HCEC 1CT (cell line): ENCODE measurements around the gene PCDHGA10.
"Not testable (repeated sequence)": the region's sequence is repeated elsewhere in the genome, so short reads cannot be mapped to it uniquely, and the experiment has no call there.

Experiments used
- DNase-seq: peaks from one replicate; pipeline ENCODE4 v3.0.0-alpha.2; 2017

PCDHGA10 gene

GRCh38 chr5:141412854-141413539 lies at the start of gene PCDHGA10:
Gene PCDHGA10, plus strand, starts transcription at chr5:141412987. Its CDS starts 189 bp downstream, at chr5:141413176.
- peak; percentile 73 for DNase-seq

- DNase-seq, result no peak
These were observed 48.7 kb upstream of the PCDHGA10 start, which contains the start of gene PCDHGA5 for GRCh38 chr5:141363952-141364660. Gene PCDHGA5, plus strand, starts transcription at chr5:141364162. Its CDS starts 169 bp downstream, at chr5:141364331.

GRCh38 chr5:141366016-141366896 lies 46.5 kb upstream of the PCDHGA10 start:
- no peak for DNase-seq

GRCh38 chr5:141369994-141370848 lies 42.6 kb upstream of the PCDHGA10 start, which contains the start of gene PCDHGB3:
Gene PCDHGB3, plus strand, starts transcription at chr5:141370242. Its CDS starts 153 bp downstream, at chr5:141370395.
- peak; percentile 77 for DNase-seq

- DNase-seq, result no peak
These were observed 41.0 kb upstream of the PCDHGA10 start for GRCh38 chr5:141371572-141372475.

- peak; percentile 32 for DNase-seq
These were observed 39.0 kb upstream of the PCDHGA10 start, which contains the start of gene PCDHGA6 for GRCh38 chr5:141373673-141374317. Gene PCDHGA6, plus strand, starts transcription at chr5:141373891. Its CDS starts 193 bp downstream, at chr5:141374084.

- DNase-seq, result no peak
These were observed 38.2 kb upstream of the PCDHGA10 start for GRCh38 chr5:141374627-141375026.

GRCh38 chr5:141375444-141376155 lies 37.2 kb upstream of the PCDHGA10 start:
- not testable (repeated sequence) for DNase-seq

- DNase-seq, result peak; percentile 63
These were observed 30.1 kb upstream of the PCDHGA10 start, which contains the start of gene PCDHGA7 for GRCh38 chr5:141382469-141383294. Gene PCDHGA7, plus strand, starts transcription at chr5:141382742. Its CDS starts 158 bp downstream, at chr5:141382900.

- no peak for DNase-seq
These were observed 29.4 kb upstream of the PCDHGA10 start for GRCh38 chr5:141383345-141383744.

GRCh38 chr5:141384471-141385267 lies 28.1 kb upstream of the PCDHGA10 start:
- no peak for DNase-seq

GRCh38 chr5:141387557-141388311 lies 25.1 kb upstream of the PCDHGA10 start, which contains the start of gene PCDHGB4:
Gene PCDHGB4, plus strand, starts transcription at chr5:141387698. Its CDS starts 187 bp downstream, at chr5:141387885.
- not testable (repeated sequence) for DNase-seq

GRCh38 chr5:141388661-141389060 lies 24.1 kb upstream of the PCDHGA10 start:
- no peak for DNase-seq

- DNase-seq, result no peak
These were observed 23.4 kb upstream of the PCDHGA10 start for GRCh38 chr5:141389153-141390042.

GRCh38 chr5:141392429-141393198 lies 20.2 kb upstream of the PCDHGA10 start, which contains the start of gene PCDHGA8:
Gene PCDHGA8, plus strand, starts transcription at chr5:141392633. Its CDS starts 181 bp downstream, at chr5:141392814.
- no peak for DNase-seq
